H1 (cell line): Measurements from ENCODE around the gene LARP4B. TPM values are rescaled to one million over a fixed set of nuclear protein-coding genes. Genes with fewer than 3 reads are reported as not detected.

Source experiments
- KDM5A ChIP-seq: fragments of 200-600 bp; IDR thresholded peaks from 2 replicates; pipeline ENCODE4 v1.7.1; 2012; ENCODE audit warnings: mild to moderate bottlenecking, low read length, inconsistent platforms, mixed read lengths
- polyA plus RNA-seq, 7 experiments: library from polyadenylated mRNA; depleted of rRNA in 3 of 7; stranded (reverse) in 5 of 7; unstranded in 2 of 7; fragments of >200 nt in 5 of 7; fragments of 200-250 nt in 2 of 7; gene quantifications; 1 replicate in 5 of 7; 2 replicates in 1 of 7; 4 replicates in 1 of 7; pipeline versions ENCODE4 v1.2.1 to v1.2.3, GENCODE V29; 2011 to 2013; ENCODE audit warnings: missing spikeins in 2 of 7, mixed read lengths in 2 of 7
- total RNA-seq: library from RNA; stranded (reverse); fragmentation: NEBNext Ultra II Directional; extraction: Animal tissue kit (Norgen Biotek cat#: 25700); gene quantifications from 2 replicates; pipeline ENCODE4 v1.2.1, GENCODE V29; 2021

The LARP4B gene
- total and polyA plus RNA-seq, 2 of the 8 experiments (the other 6 are each of a cell fraction or from before 2014, with no cell fraction given): 20.1 to 78.6 TPM

DNA sequence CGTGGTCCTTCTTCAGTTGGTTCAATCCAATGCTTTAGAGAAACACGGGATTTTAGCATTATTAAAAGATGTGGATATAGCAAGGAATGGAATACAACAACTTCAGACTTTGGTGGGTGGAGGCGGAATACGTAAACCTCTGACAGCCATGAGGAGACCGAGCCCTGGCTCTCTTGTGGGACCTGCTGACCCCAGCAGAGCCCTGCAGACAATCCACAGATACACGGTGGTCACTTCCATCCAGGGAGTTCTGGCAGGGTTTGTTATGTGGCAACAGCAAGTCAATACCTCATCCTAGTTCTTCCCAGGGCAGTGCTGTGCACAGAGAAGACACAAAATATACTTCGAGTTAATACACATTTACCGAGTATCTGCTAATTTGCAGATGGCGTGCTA lies 123.5 kb downstream of the LARP4B start (continued):
- no peak for TF ChIP-seq KDM5A
